H9 (cell line): Measurements from ENCODE around the gene CEACAM16. TPM values are rescaled to one million over a fixed set of nuclear protein-coding genes. Genes with fewer than 3 reads are reported as not detected.

Experiments
- DNase-seq: peaks from one replicate; pipeline ENCODE4 v3.0.0-alpha.2; 2017
- H2AFZ ChIP-seq: one replicate; pipeline ENCODE4 v1.6.1; 2013; ENCODE audit warnings: mild to moderate bottlenecking, low read length, control low read depth, moderate library complexity
- H2AK5ac ChIP-seq: 2 replicates; pipeline ENCODE4 v1.6.1; 2013; ENCODE audit warnings: low read length, control low read depth, mixed read lengths; ENCODE audit not compliant: insufficient read length
- H2BK120ac ChIP-seq: one replicate; pipeline ENCODE4 v1.6.1; 2013; ENCODE audit warnings: low read depth, mild to moderate bottlenecking, low read length, control low read depth, inconsistent platforms; ENCODE audit not compliant: poor library complexity, severe bottlenecking
- H2BK12ac ChIP-seq: 2 replicates; pipeline ENCODE4 v1.6.1; 2013; ENCODE audit warnings: low read length, control low read depth, mixed read lengths, low read depth; ENCODE audit not compliant: insufficient read length
- H2BK15ac ChIP-seq: 2 replicates; pipeline ENCODE4 v1.6.1; 2013; ENCODE audit warnings: low read depth, low read length, control low read depth
- H2BK20ac ChIP-seq: one replicate; pipeline ENCODE4 v1.6.1; 2013; ENCODE audit warnings: low read depth, mild to moderate bottlenecking, low read length, control low read depth, inconsistent platforms; ENCODE audit not compliant: poor library complexity, severe bottlenecking
- H2BK5ac ChIP-seq: 2 replicates; pipeline ENCODE4 v1.6.1; 2013; ENCODE audit warnings: low read length, control low read depth, mixed read lengths; ENCODE audit not compliant: insufficient read length
- H3K14ac ChIP-seq: 2 replicates; pipeline ENCODE4 v1.6.1; 2013; ENCODE audit warnings: low read length, control low read depth; ENCODE audit not compliant: insufficient read depth
- H3K18ac ChIP-seq: 2 replicates; pipeline ENCODE4 v1.6.1; 2013; ENCODE audit warnings: low read depth, mild to moderate bottlenecking, mixed read lengths, low read length, control low read depth; ENCODE audit not compliant: insufficient read length
- H3K23ac ChIP-seq: 2 replicates; pipeline ENCODE4 v1.6.1; 2013; ENCODE audit warnings: low read length, control low read depth, mixed read lengths, low read depth; ENCODE audit not compliant: insufficient read length
- H3K23me2 ChIP-seq: 2 replicates; pipeline ENCODE4 v1.6.1; 2013; ENCODE audit warnings: low read depth, mild to moderate bottlenecking, mixed read lengths, low read length, control low read depth; ENCODE audit not compliant: insufficient read length, poor library complexity, severe bottlenecking
- H3K27ac ChIP-seq: 2 replicates; pipeline ENCODE4 v1.5.1; 2013; ENCODE audit warnings: low read length, control low read depth, mixed read lengths, low read depth; ENCODE audit not compliant: insufficient read length
- H3K27me3 ChIP-seq: 2 replicates; pipeline ENCODE4 v1.6.1; 2013; ENCODE audit warnings: low read length, control low read depth, inconsistent platforms; ENCODE audit not compliant: insufficient read depth
- H3K4ac ChIP-seq: 2 replicates; pipeline ENCODE4 v1.6.1; 2013; ENCODE audit warnings: low read depth, mild to moderate bottlenecking, control low read depth, inconsistent platforms, low read length, moderate library complexity
- H3K4me1 ChIP-seq: 2 replicates; pipeline ENCODE4 v1.6.1; 2013; ENCODE audit warnings: low read length, control low read depth, inconsistent platforms; ENCODE audit not compliant: insufficient read depth
- H3K4me2 ChIP-seq: 2 replicates; pipeline ENCODE4 v1.6.1; 2013; ENCODE audit warnings: low read length, control low read depth, mixed read lengths; ENCODE audit not compliant: insufficient read length, insufficient read depth
- H3K56ac ChIP-seq: 2 replicates; pipeline ENCODE4 v1.6.1; 2013; ENCODE audit warnings: low read depth, mild to moderate bottlenecking, mixed read lengths, low read length, control low read depth; ENCODE audit not compliant: insufficient read length
- H3K79me1 ChIP-seq: 2 replicates; pipeline ENCODE4 v1.6.1; 2013; ENCODE audit warnings: low read depth, mild to moderate bottlenecking, moderate library complexity, low read length, control low read depth, inconsistent platforms; ENCODE audit not compliant: insufficient read depth, poor library complexity, severe bottlenecking
- H3K79me2 ChIP-seq: 2 replicates; pipeline ENCODE4 v1.6.1; 2013; ENCODE audit warnings: low read length, control low read depth, inconsistent platforms; ENCODE audit not compliant: insufficient read depth
- H3K9ac ChIP-seq: 2 replicates; pipeline ENCODE4 v1.6.1; 2013; ENCODE audit warnings: low read length, control low read depth, mixed read lengths; ENCODE audit not compliant: insufficient read length; ENCODE audit errors: extremely low read depth
- H3K9me3 ChIP-seq: one replicate; pipeline ENCODE4 v1.6.1; 2013; ENCODE audit warnings: low read depth, low read length, inconsistent platforms; ENCODE audit not compliant: control insufficient read depth
- H3T11ph ChIP-seq: one replicate; pipeline ENCODE4 v1.6.1; 2013; ENCODE audit warnings: mild to moderate bottlenecking, low read length, control low read depth, inconsistent platforms
- H4K20me1 ChIP-seq: one replicate; pipeline ENCODE4 v1.6.1; 2013; ENCODE audit not compliant: control insufficient read depth, insufficient read length, insufficient read depth
- H4K5ac ChIP-seq: 2 replicates; pipeline ENCODE4 v1.6.1; 2013; ENCODE audit warnings: low read depth, mild to moderate bottlenecking, mixed read lengths, low read length, control low read depth; ENCODE audit not compliant: insufficient read length
- H4K8ac ChIP-seq: replicated peaks from 2 replicates; pipeline ENCODE4 v1.6.1; 2013; ENCODE audit warnings: low read length, control low read depth, mixed read lengths, low read depth; ENCODE audit not compliant: insufficient read length
- H4K91ac ChIP-seq: 2 replicates; pipeline ENCODE4 v1.6.1; 2013; ENCODE audit warnings: low read depth, mild to moderate bottlenecking, moderate library complexity, mixed read lengths, low read length, control low read depth; ENCODE audit not compliant: insufficient read length
- H3K27ac Mint-ChIP-seq, 3 experiments: 2 replicates in 2 of 3; 3 replicates in 1 of 3; pipeline ENCODE4 v1.8.0; 2020 to 2021; ENCODE audit warnings: mixed read lengths in 3 of 3, mild to moderate bottlenecking in 1 of 3, moderate library complexity in 1 of 3
- H3K27me3 Mint-ChIP-seq: 2 replicates; pipeline ENCODE4 v1.8.0; 2021; ENCODE audit warnings: low read depth, mild to moderate bottlenecking, moderate library complexity, mixed read lengths
- H3K36me3 Mint-ChIP-seq, 3 experiments: 2 replicates in 2 of 3; 3 replicates in 1 of 3; pipeline ENCODE4 v1.8.0; 2020 to 2021; ENCODE audit warnings: low read depth in 3 of 3, mixed read lengths in 3 of 3; ENCODE audit not compliant: insufficient read depth in 1 of 3
- H3K4me1 Mint-ChIP-seq, 2 experiments: 2 replicates each; pipeline ENCODE4 v1.8.0; 2020; ENCODE audit warnings: mixed read lengths in 2 of 2
- H3K4me3 Mint-ChIP-seq, 2 experiments: 2 replicates in 1 of 2; 3 replicates in 1 of 2; pipeline ENCODE4 v1.8.0; 2020 to 2021; ENCODE audit warnings: mild to moderate bottlenecking in 2 of 2, mixed read lengths in 2 of 2, moderate library complexity in 1 of 2
- H3K9me3 Mint-ChIP-seq, 2 experiments: 2 replicates in 1 of 2; 3 replicates in 1 of 2; pipeline ENCODE4 v1.8.0; 2020; ENCODE audit warnings: mild to moderate bottlenecking in 2 of 2, mixed read lengths in 2 of 2, moderate library complexity in 1 of 2
- CTCF ChIP-seq: fragments of 200-600 bp; sonication (generic); conservative IDR thresholded peaks from 3 replicates; pipeline ENCODE4 v1.8.0; 2021; ENCODE audit warnings: antibody characterized with exemption, mild to moderate bottlenecking
- WGBS: extraction: QIAGEN DNeasy Blood & Tissue Kit; methylation state at CpG from one replicate; pipeline ENCODE4 v1.1.7; 2013; ENCODE audit warnings: missing lambda C conversion rate, low lambda C conversion rate, mixed read lengths; ENCODE audit not compliant: insufficient read length; ENCODE audit errors: extremely low coverage; 5-methylcytosine and 5-hydroxymethylcytosine counted together
- total RNA-seq: library from RNA; stranded (reverse); gene quantifications from 2 replicates; pipeline ENCODE4 v1.2.1, GENCODE V29; 2021

Gene CEACAM16
- total RNA-seq, 1 experiment from 2014 or later = not detected

- Histone ChIP-seq H2AFZ (no peak overlapping the region), H2BK120ac (no peak overlapping the region), H3K4ac (no peak overlapping the region), H4K5ac (no peak overlapping the region), H3K79me1 (no peaks in the 10 kb centered on the region), H3K18ac (no peak overlapping the region), H3K23me2 (peaks cover 5% of the 10 kb centered on the region), H3K4me2 (peak overlapping the region; percentile 97), H4K91ac (no peak overlapping the region), H2BK15ac (no peak overlapping the region), H2BK20ac (no peak overlapping the region), H3K56ac (no peak overlapping the region), H3K79me2 (no peaks in the 10 kb centered on the region), H3K9ac (no peak overlapping the region), H3K9me3 (no peaks in the 10 kb centered on the region), H3K27me3 (peaks cover 32% of the 10 kb centered on the region), H3T11ph (no peak overlapping the region), H3K23ac (no peak overlapping the region), H3K27ac (no peak overlapping the region), H4K8ac (no peak overlapping the region), H2BK5ac (no peak overlapping the region), H2AK5ac (no peak overlapping the region), H2BK12ac (no peak overlapping the region), H3K14ac (no peak overlapping the region), H3K4me1 (no peaks in the 10 kb centered on the region; the same call in 1 of the 2 replicates), H4K20me1 (no peaks in the 10 kb centered on the region)
- Mint-ChIP-seq H3K9me3 (no peaks in the 10 kb centered on the region; a peak in 2 of 5 replicates), H3K27me3 (peaks cover 73% of the 10 kb centered on the region), H3K36me3 (no peaks in the 10 kb centered on the region), H3K4me1 (peaks cover 5 to 28% of the 10 kb centered on the region in 2 experiments), H3K27ac (no peak overlapping the region; a peak in 1 of 7 replicates), H3K4me3 (peak overlapping the region; percentile 62 to 85; a peak in 4 of 5 replicates)
- WGBS = no CpG with 5 or more reads among the region's 5 CpGs
- TF ChIP-seq CTCF = no peak
- no peak for DNase-seq
Observed at GRCh38 chr19:44746616-44746945, 47.6 kb downstream of the CEACAM16 start.
